ENCODE data around the gene CWF19L2.
"Not testable (repeated sequence)": the region's sequence is repeated elsewhere in the genome, so short reads cannot be mapped to it uniquely, and the experiment has no call there.

CWF19L2 gene

DNA sequence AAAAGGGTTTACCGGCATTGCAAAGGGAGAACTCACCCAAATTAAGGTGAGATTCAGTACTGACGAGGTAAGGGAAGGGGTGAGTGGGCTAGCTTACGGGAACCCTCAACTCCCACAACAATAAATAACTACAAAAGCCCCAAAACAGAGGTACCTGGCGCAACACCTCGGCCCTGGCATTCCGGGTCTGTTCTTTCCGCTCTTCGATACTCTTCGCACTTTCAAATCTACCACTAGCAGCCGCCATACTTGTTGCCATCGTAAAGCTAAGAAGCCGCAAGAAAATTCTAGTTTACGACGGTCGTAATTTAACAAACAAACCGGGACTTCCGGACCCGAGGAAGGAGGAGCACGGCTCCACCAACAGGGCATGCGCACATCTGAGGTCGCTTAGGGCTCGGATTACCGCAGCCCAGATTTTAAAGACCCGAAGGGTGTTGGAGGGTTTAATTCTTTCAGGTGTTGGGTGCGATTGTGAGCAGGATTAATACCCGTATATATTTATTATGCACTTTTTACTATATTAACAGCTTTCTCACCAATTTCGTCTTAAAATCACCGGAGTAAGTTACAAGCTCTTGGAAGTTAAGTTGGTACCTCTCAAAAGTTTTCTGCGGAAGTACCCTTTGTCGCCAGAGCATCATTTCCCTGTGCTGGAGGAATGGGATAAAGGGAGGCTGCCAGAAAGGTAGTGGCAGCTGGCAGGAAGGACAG, at the start of gene CWF19L2:
Gene CWF19L2, minus strand, starts transcription at position 268 of the 714 bp plus-strand sequence. Its CDS starts 9 bp downstream, at position 259.
- DNase-seq (ENCODE audit: low spot score) (peak; percentile 94), FAIRE-seq (peak; percentile 23)

DNA sequence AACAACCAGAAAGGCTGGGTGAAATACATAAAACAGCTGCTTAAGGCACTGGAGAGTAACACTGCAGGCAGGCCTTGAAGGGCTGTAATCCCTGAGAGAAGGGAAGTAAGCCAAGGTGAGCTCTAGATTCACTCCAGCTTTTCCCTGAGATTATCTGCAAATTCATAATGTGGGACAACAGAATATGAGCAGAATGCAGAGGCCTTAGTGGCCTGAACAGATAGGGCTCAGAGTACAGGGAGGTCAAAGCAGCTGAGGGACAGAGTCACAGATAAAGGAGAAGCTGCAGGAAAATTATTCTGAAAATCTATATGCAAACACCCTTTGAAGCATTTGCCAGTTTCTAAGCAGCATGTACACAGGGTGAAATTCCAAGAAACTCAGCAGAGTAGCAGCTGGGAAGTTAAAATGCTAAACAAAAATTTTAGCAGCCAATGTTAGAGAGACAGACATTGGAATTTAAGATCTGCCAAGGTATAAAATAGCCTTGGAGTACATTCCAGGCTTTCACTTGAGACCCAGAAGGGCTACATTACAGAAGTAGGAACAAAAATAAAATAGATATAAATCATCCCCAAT, 48.1 kb upstream of the CWF19L2 start:
- FAIRE-seq: no peak

DNA sequence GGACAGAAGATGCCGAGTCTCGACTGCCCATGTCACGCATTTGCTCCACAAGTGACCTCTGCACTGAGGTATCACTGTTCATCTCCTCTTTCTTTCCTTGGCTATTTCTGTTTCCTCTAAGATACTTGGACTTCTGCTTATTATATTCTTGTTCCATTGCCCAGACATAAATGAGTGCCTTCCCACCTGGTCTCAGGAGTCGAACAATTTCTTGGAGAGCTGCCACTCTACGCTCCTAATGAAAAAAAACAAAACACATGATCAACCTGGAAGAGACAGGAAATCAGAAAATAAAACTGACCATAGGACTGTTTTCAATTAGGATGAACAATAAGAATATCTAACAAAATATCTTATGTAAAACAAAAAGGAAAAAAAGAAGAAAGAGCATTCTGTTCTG, 47.4 kb upstream of the CWF19L2 start:
- FAIRE-seq (no peak), DNase-seq (ENCODE audit: low spot score) (no peak)

More for the DNA sequence above, 48.1 kb upstream of the CWF19L2 start:
- no peak for DNase-seq (ENCODE audit: low spot score)

DNA sequence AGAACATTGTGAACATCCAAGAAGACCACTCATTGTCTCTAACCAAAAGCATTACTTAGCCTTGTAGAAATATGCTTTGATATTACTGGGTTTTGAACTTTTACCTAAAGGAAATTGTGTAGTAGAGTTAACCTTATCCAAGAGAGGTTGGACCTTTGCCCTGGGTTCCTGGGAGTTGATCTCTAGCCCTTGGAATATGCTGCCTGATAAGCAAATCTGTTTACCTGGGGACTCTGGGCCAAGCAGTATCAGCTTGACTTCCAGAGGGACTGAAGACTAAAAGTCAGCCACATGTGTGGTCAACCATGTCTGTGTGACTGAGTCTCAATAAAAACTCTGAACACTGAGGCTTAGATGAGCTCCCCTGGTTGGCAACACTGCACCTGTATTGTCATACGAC, 44.1 kb upstream of the CWF19L2 start:
- no peak for DNase-seq (ENCODE audit: low spot score)
- FAIRE-seq: no peak

DNA sequence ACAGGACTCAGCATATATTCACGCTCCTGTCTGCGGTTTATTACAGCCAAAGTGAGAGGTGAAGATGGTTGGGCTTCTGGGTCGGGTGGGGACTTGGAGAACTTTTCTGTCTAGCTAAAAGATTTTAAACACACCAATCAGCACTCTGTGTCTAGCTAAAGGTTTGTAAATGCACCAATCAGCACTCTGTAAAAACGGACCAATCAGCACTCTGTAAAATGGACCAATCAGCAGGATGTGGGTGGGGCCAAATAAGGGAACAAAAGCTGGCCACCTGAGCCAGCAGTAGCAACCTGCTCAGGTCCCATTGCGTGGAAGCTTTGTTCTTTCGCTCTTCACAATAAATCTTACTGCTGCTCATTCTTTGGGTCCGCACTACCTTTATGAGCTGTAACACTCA, 39.7 kb upstream of the CWF19L2 start:
- FAIRE-seq; DNase-seq (ENCODE audit: low spot score): not testable (repeated sequence)

DNA sequence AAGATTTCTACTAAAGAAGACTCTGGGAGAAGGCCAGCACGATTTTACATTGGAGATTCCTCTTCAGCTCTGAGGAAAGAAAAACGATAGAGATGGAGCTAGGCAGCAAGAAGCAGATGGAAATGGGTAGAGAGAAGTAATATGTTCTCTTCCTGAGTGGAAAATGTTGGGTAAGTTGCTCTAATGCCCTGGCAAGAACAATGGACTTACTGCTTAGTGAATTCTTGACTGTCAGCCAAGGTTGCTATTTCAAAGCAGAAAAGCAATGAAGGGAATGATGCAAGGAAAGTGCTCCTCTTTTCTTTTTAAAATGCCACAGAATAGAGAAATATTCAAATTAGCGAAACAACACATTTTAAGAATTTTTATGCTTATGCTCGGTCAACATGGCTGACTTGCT, 38.4 kb upstream of the CWF19L2 start:
- DNase-seq (ENCODE audit: low spot score): peak; percentile 23
- FAIRE-seq: no peak

DNA sequence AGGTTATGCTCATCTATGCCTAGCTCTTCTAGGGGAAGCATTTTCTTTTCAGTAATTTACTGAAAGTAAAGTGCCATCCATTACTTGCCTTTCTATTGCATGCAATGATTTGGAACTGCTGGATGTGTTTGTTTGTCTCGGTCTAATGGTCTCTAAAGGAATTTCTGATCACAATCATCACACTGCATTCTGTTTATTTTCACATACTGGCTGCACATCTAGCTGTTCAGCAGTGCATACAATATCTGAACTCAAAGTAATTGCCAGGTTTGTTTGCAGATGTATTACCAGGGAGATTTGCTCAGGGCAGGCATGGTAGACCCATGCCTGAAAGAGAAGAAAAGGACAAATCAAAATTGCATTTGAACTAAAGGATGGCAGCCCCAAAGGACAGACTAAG, 36.4 kb upstream of the CWF19L2 start:
- DNase-seq (ENCODE audit: low spot score) (no peak), FAIRE-seq (peak; percentile 37)

DNA sequence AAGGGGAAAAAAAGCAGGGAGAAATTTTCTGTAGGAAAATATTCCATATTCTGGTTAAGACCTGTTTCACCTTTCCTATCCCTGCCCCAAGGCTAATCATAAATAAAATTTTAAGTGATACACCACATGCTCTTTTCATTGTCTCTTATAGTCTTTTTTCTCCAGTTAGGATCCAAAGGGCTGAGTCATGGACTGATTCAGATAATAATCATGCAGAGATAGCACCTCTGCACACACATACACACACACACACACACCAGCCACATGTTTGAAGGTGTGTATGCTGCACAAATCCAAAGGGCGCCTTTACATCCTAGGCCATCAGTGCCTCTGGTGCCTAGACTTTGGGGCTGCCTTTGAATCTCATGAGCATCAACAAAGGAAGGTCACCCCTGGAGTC, 35.5 kb upstream of the CWF19L2 start:
- FAIRE-seq (no peak), DNase-seq (ENCODE audit: low spot score) (peak; percentile 50)

DNA sequence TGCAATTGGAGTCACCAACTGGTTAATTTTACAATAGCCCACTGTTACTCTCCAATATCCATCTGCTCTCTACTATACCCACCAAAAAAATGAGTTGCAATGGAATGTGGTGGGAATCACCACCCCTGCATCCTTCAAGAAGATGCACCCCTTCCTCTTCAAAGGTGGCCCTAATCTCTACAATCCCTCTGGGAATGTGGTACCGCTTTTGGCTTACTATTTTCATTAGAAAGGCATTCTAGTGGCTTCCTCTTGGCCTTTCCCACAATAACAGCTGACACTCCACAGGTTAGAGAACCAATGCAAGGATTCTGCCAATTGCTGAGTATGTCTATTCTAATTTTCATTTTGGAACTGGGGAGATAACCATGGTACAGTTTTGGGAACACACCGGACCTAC, 33.2 kb upstream of the CWF19L2 start:
- FAIRE-seq: no peak

DNA sequence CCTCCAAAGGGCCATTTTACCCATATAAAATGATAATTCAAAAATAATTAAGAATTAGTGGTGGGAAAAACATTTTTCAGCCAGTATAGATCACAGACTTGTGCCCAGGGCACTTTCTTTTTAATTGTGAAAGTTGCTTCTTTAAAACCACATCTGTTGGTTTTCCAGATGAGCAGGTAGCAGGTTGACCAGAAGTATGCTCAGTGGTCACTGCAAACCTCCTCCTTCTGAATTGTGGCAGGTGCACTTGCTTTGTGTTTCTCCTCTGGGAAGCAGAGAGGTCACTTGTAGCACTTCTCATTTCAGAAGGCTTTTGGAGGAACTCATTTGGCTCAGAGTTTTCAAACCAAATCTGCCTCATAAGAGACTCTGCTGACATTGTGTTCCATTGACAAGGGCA, 24.6 kb upstream of the CWF19L2 start:
- FAIRE-seq: no peak
- DNase-seq (ENCODE audit: low spot score): no peak

More for the DNA sequence above, 33.2 kb upstream of the CWF19L2 start:
- no peak for DNase-seq (ENCODE audit: low spot score)

DNA sequence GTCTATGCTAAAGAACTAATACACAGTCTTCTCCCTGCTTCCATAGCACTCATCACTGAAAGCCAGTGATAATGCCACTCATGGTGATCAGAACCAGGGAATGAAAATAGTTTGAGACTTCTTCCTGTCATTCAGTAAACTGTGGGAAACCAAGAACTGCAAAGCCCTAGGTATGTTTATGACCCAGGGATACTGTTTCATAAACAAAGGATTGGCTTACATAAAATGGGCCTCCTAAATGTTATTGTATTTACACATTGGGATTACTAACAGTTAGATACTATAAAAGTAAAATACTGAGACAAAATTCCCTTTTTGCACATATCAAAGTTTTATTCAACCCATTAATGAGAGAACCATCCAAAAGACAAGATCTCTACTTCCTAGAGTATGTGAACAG, 21.3 kb upstream of the CWF19L2 start:
- DNase-seq (ENCODE audit: low spot score) (no peak), FAIRE-seq (no peak)

DNA sequence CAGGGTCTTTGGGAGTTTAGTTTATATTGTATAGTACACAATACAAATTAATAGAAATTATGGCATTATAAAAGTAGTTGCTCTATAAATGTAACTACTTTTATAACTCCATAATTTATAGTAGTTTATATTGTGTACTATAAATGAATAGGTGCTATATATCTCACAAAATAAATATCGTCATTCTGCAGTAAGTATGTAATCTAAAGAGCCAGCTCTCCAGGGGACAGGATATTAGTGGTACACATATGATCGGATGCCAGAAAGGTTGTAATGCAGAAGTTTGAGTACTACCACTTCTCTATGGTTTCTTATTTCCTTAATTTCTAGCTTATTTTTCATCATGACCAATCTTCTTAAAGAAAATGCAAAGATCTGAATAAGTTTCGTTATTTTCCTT, 20.2 kb upstream of the CWF19L2 start:
- FAIRE-seq (no peak), DNase-seq (ENCODE audit: low spot score) (no peak)

DNA sequence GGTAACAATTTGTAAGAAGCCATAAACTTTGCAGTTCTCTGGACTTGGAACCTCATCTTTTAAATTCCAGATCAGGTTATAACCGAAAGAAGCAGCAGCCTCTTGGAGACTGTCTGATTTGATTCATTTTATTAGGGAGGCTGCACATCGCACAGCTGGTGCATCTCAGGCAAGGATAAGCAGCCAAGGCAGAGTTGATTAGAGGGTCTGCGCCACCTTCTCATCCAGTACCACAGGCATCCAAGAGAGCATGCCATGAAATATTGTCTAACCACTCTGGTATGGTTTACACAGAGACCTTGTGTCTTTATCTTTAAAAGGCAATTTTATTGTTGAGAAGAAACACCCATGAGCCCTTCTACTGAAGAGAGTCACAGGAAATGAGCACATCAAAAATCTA, 16.2 kb upstream of the CWF19L2 start:
- FAIRE-seq: no peak
- DNase-seq (ENCODE audit: low spot score): no peak

DNA sequence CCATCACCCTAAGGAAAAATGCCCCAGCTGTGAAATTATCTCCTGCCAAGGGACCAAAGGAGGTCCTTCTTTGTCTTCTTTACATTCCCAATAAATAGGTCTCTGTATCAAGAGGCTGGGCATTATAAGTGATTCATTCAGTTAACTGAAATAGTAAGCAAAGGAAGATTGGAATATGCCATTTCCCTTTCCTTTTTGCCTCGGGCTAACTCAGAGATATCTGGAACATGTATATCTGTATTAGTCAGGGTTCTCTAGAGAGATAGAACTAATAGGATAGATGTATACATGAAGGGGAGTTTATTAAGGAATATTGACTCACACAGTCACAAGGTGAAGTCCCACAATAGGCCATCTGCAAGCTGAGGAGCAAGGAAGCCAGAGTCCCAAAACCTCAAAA, 15.3 kb upstream of the CWF19L2 start:
- DNase-seq (ENCODE audit: low spot score): no peak
- no peak for FAIRE-seq

DNA sequence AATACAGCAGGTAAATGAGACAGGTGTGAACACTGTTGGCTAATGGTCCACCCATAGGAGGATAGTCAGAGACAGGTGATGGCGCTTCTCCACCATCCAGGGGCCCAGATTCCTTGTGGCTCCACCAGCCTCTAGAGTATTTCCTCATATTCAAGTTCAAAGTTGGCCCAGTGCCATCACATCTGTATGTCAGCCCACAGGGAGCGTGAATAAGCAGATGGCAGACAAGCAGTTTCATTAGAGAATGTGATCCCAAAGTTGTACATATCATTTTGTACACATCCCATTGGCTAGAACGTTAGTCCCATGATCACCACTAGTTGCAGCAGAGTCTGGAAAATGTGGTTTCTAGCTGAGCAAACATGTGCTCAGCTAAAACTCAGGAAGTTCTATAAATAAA, 11.0 kb upstream of the CWF19L2 start:
- DNase-seq (ENCODE audit: low spot score) (no peak), FAIRE-seq (no peak)

DNA sequence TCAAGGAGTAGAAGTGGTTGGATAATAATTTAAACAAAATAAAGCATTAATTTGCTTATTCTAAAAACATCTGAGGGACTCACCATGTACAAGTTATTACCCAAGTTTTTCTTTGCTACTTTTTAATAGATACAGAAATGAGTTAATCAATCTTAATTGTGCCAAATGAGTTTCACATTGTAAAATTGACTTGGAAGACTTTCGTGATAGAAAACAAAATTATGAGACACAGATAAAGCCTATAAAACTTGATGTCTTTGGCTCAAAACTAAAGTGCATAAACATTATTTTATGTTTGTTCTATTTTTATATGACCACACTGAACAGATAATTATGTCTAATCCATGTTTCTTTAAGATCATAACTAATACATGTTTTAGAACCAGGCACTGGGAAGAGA, 10.1 kb upstream of the CWF19L2 start:
- DNase-seq (ENCODE audit: low spot score) (no peak), FAIRE-seq (no peak)

DNA sequence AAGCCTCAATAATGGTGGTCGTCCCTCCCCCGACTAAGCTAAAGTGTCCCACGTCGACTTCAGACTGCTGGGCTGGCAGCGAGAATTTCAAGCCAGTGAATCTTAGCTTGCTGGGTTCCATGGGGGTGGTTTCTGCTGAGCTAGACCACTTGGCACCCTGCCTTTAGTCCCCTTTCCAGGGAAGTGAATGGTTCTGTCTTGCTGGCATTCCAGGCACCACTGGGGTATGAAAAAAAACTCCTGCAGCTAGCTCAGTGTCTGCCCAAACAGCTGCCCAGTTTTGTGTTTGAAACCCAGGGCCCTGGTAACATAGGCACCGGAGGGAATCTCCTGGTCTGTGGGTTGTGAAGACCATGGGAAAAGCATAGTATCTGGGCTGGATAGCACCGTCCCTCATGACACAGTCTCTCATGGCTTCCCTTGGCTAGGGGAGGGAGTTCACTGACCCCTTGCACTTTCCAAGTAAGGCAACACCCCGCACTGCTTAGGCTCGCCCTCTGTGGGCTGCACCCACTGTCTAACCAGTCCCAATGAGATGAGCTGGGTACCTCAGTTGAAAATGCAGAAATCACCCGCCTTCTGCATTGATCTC, 8.7 kb upstream of the CWF19L2 start:
- DNase-seq (ENCODE audit: low spot score): not testable (repeated sequence)

DNA sequence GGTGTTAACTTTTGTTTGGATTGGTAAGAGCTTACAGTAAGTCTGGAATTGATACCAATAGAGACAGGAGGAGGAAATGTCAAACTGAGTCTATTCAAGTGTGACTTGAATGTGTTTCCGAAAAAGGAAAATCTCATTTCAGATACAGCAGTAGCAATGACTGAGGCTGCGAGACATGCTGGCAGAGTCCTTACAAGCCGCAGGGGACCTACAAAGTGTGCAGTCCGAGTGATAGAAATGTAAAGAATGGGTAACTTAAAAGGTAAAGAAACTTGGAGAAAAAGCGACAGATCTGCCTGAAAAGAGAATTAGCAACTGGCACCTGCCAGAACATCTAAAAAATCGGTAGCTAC, 444 bp downstream of the CWF19L2 start:
- FAIRE-seq: no peak
- peak; percentile 12 for DNase-seq (ENCODE audit: low spot score)

More for the DNA sequence above, 8.7 kb upstream of the CWF19L2 start:
- not testable (repeated sequence) for FAIRE-seq

DNA sequence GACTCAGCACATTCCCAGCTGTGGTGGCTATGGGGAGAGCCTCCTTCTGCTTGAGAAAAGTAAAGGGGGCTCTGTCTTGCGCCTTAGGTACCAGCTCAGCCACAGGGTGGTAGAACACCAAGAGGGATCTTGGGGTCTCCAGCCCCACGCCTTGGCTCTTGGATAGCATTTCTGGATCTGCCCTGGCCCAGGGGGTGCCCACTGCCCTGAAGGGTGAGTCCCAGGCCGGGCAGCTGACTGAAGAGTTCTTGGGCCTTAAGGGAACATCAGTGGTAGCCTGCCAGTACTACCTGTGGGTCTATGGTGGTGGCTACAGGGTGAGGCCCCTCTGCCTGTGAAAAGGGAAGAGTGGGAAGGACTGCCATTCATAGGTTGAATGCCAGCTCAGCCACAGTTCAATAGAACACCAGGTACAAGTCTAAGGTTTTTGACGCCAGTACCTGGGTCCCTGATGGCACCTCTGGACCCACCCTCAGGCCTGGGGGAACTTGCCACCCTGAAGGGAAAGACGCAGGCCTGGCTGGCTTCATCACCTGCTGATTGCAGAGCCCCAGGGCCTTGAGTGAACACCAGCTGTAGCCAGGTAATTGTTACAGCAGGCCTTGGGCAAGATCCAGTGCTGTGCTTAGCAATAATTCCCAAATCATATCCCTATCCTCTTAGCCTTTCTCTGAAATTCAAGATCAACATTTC, 3.9 kb downstream of the CWF19L2 start:
- FAIRE-seq: no peak

DNA sequence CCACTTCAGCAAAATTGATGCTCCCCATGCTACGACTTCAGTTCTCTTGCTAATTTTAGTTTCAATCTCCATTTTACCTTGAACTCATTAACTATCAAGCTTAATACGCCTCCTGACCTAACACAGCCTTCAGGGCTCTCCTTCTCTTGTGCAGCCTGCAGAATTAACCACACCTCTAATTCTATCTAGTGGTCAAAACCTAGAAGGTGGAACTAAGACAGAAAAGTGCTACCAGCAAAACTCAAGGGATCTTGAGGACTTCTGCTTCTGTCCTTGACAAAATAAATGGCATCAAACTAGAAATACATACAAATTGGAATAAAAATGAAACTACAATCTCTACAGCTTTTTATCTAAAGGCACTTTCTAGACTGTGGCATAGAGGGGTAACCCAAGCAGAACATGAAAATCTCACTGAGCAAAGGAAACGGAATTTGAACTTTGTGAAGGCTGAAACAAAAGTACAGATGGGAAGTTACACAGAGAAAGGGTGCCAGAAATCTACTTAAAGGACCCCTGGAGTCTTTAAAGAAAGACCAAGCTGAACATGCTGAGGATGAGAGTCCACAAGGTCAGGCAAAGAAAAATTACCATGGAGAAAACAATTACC, 10.7 kb downstream of the CWF19L2 start:
- DNase-seq (ENCODE audit: low spot score) (no peak), FAIRE-seq (no peak)

More for the DNA sequence above, 3.9 kb downstream of the CWF19L2 start:
- DNase-seq (ENCODE audit: low spot score): no peak

DNA sequence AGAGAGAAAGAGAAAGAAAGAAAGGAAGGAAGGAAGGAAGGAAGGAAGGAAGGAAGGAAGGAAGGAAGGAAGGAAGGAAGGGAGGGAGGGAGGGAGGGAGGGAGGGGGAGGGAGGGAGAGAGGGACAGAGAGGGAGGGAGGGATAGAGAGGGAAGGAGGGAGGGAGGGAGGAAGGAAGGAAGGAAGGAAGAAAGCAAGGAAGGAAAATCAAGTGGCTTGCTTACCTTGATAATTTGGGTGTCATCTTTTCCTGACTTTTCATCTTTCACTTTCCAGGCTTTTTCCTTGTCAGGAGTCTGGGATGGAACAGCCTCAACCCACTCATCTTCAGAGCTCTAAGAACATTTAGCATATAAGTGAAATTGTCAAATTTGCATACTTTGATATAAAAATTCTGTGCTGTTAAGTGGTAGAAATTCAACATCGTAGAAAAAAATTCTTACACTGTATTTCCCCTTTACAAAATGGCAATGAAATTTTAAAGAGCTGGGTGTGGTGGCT, 14.9 kb downstream of the CWF19L2 start:
- DNase-seq (ENCODE audit: low spot score) (no peak), FAIRE-seq (no peak)
